IPS-18a (cell line): ENCODE measurements around the gene NR1D2.

Source experiments
- H3K27ac ChIP-seq: one replicate; pipeline ENCODE4 v1.5.1; 2013; ENCODE audit warnings: low read length
- H3K27me3 ChIP-seq: one replicate; pipeline ENCODE4 v1.6.1; 2013; ENCODE audit warnings: mild to moderate bottlenecking, low read length; ENCODE audit not compliant: control insufficient read depth, insufficient read depth
- H3K36me3 ChIP-seq: one replicate; pipeline ENCODE4 v1.6.1; 2013; ENCODE audit warnings: low read depth, low read length; ENCODE audit not compliant: control insufficient read depth
- H3K4me1 ChIP-seq: one replicate; pipeline ENCODE4 v1.6.1; 2013; ENCODE audit warnings: low read depth, low read length; ENCODE audit not compliant: control insufficient read depth
- H3K4me3 ChIP-seq: one replicate; pipeline ENCODE4 v1.5.1; 2013; ENCODE audit warnings: low read length
- H3K9ac ChIP-seq: one replicate; pipeline ENCODE4 v1.6.1; 2013; ENCODE audit warnings: mild to moderate bottlenecking, low read length, moderate library complexity
- H3K9me3 ChIP-seq: one replicate; pipeline ENCODE4 v1.6.1; 2013; ENCODE audit warnings: low read depth, low read length; ENCODE audit not compliant: control insufficient read depth

NR1D2 gene

DNA sequence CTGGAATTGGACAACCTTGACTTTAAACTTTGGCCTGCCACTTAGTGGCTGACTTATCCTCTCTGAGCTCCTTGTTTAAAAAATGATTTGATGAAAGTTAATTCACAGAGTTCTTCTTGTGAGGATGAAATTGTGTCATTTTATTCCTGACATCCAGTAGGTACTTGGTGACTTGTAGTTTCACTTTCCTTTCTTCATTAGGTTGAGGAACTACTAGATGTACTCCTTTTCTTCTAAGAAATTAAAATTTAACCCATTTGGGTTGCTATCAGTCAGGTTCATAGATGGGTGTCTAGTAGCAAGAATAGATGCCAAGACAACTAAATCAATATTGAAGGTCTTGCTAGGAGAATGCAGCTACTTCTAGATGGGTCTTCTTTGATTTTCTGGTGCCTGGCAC is 5.2 kb downstream of the NR1D2 start:
- Histone ChIP-seq H3K27ac (no peak overlapping the region), H3K36me3 (peaks cover 3% of the 10 kb centered on the region), H3K9ac (no peak overlapping the region), H3K27me3 (no peaks in the 10 kb centered on the region), H3K4me3 (no peak overlapping the region), H3K9me3 (no peaks in the 10 kb centered on the region), H3K4me1 (peaks cover 17% of the 10 kb centered on the region)

- peaks cover 11% of the 10 kb centered on the region for H3K36me3 ChIP-seq
- H3K27me3 ChIP-seq = no peaks in the 10 kb centered on the region
- no peak overlapping the region for H3K27ac ChIP-seq
- peaks cover 6% of the 10 kb centered on the region for H3K4me1 ChIP-seq
- no peak overlapping the region for H3K4me3 ChIP-seq
- H3K9ac ChIP-seq = no peak overlapping the region
- H3K9me3 ChIP-seq = no peaks in the 10 kb centered on the region
These were observed 7.6 kb downstream of the NR1D2 start for GRCh38 chr3:23952646-23953045.

DNA sequence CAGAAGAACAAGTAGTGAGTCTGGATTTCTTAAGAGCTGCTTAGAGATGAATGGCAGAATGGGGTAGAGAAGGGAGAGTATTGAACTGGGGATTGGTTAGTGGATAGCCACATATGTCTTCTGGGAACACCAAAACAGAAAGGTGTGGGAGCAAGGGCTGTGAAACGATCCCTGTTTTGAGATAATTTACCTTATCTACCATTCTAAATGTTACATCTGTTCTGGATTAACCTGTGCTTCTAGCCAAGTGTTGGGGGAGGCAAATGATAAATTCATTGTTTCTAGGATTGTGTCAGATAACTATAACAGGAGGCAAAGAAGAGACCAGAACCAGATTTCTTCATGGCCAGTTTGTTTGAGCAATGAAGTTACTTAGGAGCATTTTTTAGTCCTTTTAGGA is 8.4 kb downstream of the NR1D2 start:
- peaks cover 15% of the 10 kb centered on the region for H3K36me3 ChIP-seq
- no peak overlapping the region for H3K4me3 ChIP-seq
- no peaks in the 10 kb centered on the region for H3K4me1 ChIP-seq
- no peaks in the 10 kb centered on the region for H3K9me3 ChIP-seq
- no peak overlapping the region for H3K27ac ChIP-seq
- no peak overlapping the region for H3K9ac ChIP-seq
- no peaks in the 10 kb centered on the region for H3K27me3 ChIP-seq

DNA sequence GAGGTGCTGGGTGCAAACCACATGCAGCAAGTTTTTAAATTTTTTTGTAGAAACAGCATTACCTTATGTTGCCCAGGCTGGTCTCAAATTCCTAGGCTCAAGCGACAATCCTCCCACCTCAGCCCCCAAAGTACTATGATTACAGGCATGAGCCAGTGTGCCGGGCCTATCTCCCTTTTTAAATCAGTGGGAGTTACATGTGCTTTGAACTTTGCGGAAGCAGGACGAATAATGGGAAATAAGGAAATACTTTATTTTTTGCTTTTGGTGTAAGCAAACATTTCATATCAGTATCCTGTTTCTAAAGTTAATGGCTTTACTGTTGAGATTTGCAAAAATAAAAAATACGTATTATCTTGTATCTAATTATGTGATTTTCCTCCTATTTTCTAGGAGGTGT is 9.1 kb downstream of the NR1D2 start:
- Histone ChIP-seq H3K27me3 (no peaks in the 10 kb centered on the region), H3K4me3 (no peak overlapping the region), H3K27ac (no peak overlapping the region), H3K9ac (no peak overlapping the region), H3K36me3 (peaks cover 15% of the 10 kb centered on the region), H3K9me3 (no peaks in the 10 kb centered on the region), H3K4me1 (no peaks in the 10 kb centered on the region)

- Histone ChIP-seq H3K27ac (no peak overlapping the region), H3K27me3 (no peaks in the 10 kb centered on the region), H3K9me3 (no peaks in the 10 kb centered on the region), H3K4me1 (no peaks in the 10 kb centered on the region), H3K4me3 (no peak overlapping the region), H3K9ac (no peak overlapping the region), H3K36me3 (peaks cover 25% of the 10 kb centered on the region)
These were observed 11.6 kb downstream of the NR1D2 start for GRCh38 chr3:23956701-23957100.

GRCh38 chr3:23959135-23959900 is 14.2 kb downstream of the NR1D2 start:
- Histone ChIP-seq H3K9me3 (no peaks in the 10 kb centered on the region), H3K4me1 (no peaks in the 10 kb centered on the region), H3K9ac (no peak overlapping the region), H3K27ac (no peak overlapping the region), H3K4me3 (no peak overlapping the region), H3K27me3 (no peaks in the 10 kb centered on the region), H3K36me3 (peaks cover 39% of the 10 kb centered on the region)

DNA sequence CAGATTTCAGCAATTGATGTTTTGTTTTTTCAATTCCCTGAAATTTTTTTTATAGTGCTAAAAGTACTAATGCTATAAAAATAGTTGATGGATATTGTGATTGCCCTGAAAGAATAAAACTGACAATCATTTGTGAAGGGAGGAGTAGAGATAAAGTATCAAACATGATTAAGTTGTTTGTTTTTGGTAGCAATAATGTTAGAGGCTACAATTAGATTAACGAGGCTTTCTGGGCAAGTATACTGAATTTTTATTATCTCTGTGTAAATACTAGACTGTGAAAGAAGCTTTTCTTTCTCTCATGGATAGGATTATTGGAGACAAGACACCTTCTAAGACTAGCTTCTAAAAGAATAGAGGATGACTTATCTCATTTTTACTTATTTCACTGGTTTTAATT is 15.6 kb downstream of the NR1D2 start:
- no peak overlapping the region for H3K9ac ChIP-seq
- H3K27me3 ChIP-seq = no peaks in the 10 kb centered on the region
- no peak overlapping the region for H3K27ac ChIP-seq
- no peak overlapping the region for H3K4me3 ChIP-seq
- peaks cover 46% of the 10 kb centered on the region for H3K36me3 ChIP-seq
- H3K9me3 ChIP-seq = no peaks in the 10 kb centered on the region
- no peaks in the 10 kb centered on the region for H3K4me1 ChIP-seq

DNA sequence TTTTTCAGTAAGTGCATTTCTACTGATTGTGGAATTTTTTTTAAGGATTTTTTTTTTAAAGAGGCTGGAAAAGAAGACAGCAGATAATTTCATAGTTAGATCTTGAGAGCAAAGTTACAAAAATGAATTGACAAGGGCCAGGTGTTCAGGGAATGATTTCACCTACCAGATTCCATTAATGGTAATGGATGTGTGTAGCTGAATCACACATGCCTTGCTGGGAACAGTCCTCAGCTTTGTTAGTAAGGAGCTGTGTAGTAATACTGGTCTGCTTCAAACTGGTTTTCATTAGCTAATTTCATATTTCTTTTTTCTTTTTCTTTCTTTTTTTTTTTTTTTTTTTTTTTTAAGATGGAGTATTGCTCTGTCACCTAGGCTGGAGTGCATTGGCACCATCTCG is 16.0 kb downstream of the NR1D2 start:
- Histone ChIP-seq H3K9ac (no peak overlapping the region), H3K9me3 (no peaks in the 10 kb centered on the region), H3K4me3 (no peak overlapping the region), H3K27me3 (no peaks in the 10 kb centered on the region), H3K4me1 (no peaks in the 10 kb centered on the region), H3K27ac (no peak overlapping the region), H3K36me3 (peaks cover 50% of the 10 kb centered on the region)

- H3K4me1 ChIP-seq = no peaks in the 10 kb centered on the region
- H3K27me3 ChIP-seq = no peaks in the 10 kb centered on the region
- no peak overlapping the region for H3K9ac ChIP-seq
- H3K36me3 ChIP-seq = peaks cover 50% of the 10 kb centered on the region
- H3K27ac ChIP-seq = no peak overlapping the region
- H3K4me3 ChIP-seq = no peak overlapping the region
- H3K9me3 ChIP-seq = no peaks in the 10 kb centered on the region
These were observed 16.8 kb downstream of the NR1D2 start for GRCh38 chr3:23961913-23962312.

DNA sequence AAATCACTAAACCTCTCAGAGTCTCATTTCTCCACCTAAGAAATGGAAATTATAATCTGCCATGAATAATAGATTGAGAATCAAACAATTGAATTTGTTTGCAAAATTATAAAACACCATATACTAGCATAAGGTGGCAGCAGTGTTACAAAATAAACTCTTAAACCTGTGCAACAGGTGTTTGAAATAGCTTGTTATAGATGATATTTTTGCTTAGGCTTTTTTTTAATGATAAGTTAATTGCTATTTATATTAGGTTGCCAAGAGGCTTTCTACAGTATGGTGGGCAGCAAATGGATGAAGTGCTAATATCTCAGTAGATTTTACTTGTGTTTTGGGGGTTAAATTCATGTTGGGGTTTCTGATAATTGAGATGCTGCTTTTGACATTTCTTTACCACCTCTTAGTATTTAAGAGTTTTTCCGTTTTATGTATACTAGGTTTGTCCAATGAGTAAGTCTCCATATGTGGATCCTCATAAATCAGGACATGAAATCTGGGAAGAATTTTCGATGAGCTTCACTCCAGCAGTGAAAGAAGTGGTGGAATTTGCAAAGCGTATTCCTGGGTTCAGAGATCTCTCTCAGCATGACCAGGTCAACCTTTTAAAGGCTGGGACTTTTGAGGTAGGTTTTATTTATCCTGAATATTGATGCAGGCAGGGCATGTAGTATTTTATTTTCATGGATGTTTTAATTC is 19.6 kb downstream of the NR1D2 start:
- Histone ChIP-seq H3K4me1 (no peaks in the 10 kb centered on the region), H3K9ac (no peak overlapping the region), H3K36me3 (peaks cover 53% of the 10 kb centered on the region), H3K27ac (no peak overlapping the region), H3K27me3 (no peaks in the 10 kb centered on the region), H3K4me3 (no peak overlapping the region), H3K9me3 (no peaks in the 10 kb centered on the region)

DNA sequence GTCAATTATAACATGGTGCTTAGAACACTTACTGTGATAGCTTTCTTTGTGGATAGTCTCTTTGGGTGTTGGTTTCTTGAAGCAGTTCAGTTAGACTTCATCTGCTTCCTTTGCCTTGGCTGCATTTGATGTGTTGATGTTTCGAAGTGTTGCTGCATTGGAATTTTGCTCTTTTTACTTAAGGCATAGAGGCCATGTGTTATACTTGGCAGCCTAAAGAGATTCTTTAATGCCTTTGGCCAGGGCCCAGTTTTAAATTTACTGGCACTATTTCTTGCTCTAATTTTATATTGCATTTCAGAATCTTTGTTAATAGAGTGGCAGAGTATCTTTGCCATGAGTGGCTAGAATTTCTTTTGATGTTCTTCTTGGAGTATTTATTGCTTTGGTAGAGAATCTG is 21.2 kb downstream of the NR1D2 start:
- H3K27ac ChIP-seq = no peak overlapping the region
- no peak overlapping the region for H3K9ac ChIP-seq
- no peak overlapping the region for H3K4me3 ChIP-seq
- H3K4me1 ChIP-seq = no peaks in the 10 kb centered on the region
- H3K36me3 ChIP-seq = peaks cover 56% of the 10 kb centered on the region
- no peaks in the 10 kb centered on the region for H3K9me3 ChIP-seq
- no peaks in the 10 kb centered on the region for H3K27me3 ChIP-seq
